Stomach (tissue), 9 donors: ENCODE data around the gene GRAMD2A. TPM values are rescaled to one million over a fixed set of nuclear protein-coding genes. Genes with fewer than 3 reads are reported as not detected.

Experiments
- DNase-seq, 2 donors: peaks; one replicate each; pipeline versions ENCODE4 v3.0.0 to v3.0.0-alpha.2; 2013 to 2019
- H3K27ac ChIP-seq, 5 donors: fragments of 200-600 bp in 4 of 5; sonication (generic) in 4 of 5; one replicate each; pipeline ENCODE4 v1.5.1; 2013 to 2019; ENCODE audit warnings: mild to moderate bottlenecking in 1 of 5, moderate library complexity in 1 of 5
- H3K27me3 ChIP-seq, 3 donors: fragments of 200-600 bp; sonication (generic); one replicate each; pipeline ENCODE4 v1.5.1; 2017 to 2019; ENCODE audit warnings: mixed run types in 1 of 3
- H3K36me3 ChIP-seq, 4 donors: fragments of 200-600 bp; sonication (generic); 1 replicate in 3 of 4; 2 replicates in 1 of 4; pipeline ENCODE4 v1.5.1; 2016 to 2019
- H3K4me1 ChIP-seq, 4 donors: fragments of 200-600 bp; sonication (generic); one replicate each; pipeline ENCODE4 v1.5.1; 2016 to 2019
- H3K4me3 ChIP-seq, 4 donors: fragments of 200-600 bp; sonication (generic) in 3 of 4; one replicate each; pipeline ENCODE4 v1.5.1; 2016 to 2019; ENCODE audit warnings: mild to moderate bottlenecking in 1 of 4
- H3K9me3 ChIP-seq, 4 donors: fragments of 200-600 bp; sonication (generic); one replicate each; pipeline ENCODE4 v1.5.1; 2016 to 2019
- EP300 ChIP-seq: sonication (generic); formaldehyde crosslinking; IDR thresholded peaks from one replicate; pipeline ENCODE4 v1.6.1; 2017; ENCODE audit warnings: antibody characterized with exemption
- POLR2A ChIP-seq, 4 donors: fragments of 450-650 bp; IDR thresholded peaks; one replicate each; pipeline ENCODE4 v1.6.1; 2016; ENCODE audit warnings: antibody characterized with exemption in 4 of 4, control low read depth in 2 of 4, mild to moderate bottlenecking in 1 of 4, moderate library complexity in 1 of 4
- POLR2AphosphoS5 ChIP-seq, 3 donors: sonication (generic); formaldehyde crosslinking; IDR thresholded peaks; one replicate each; pipeline ENCODE4 v1.6.1; 2016; ENCODE audit warnings: antibody characterized with exemption in 3 of 3
- WGBS, 5 donors: extraction: QIAGEN DNeasy Blood & Tissue Kit in 3 of 5; methylation state at CpG; one replicate each; pipeline versions ENCODE4 v1.1.5 to v1.1.7; 2013 to 2018; 5-methylcytosine and 5-hydroxymethylcytosine counted together
- intact Hi-C: fragments of 100-400 bp; cut with DNase I; formaldehyde crosslinking; loops from one replicate; pipeline ENCODE4 v1.15.1; 2023; ENCODE audit warnings: low total_unique reads
- polyA plus RNA-seq, 3 donors: library from polyadenylated mRNA; stranded (reverse); fragments of 200-250 nt; gene quantifications; one replicate each; pipeline ENCODE4 v1.2.3, GENCODE V29; 2013
- total RNA-seq, 5 donors: library from RNA; depleted of rRNA; stranded (reverse); fragments of >200 nt; gene quantifications; one replicate each; pipeline versions ENCODE4 v1.1.0 to v1.2.3, GENCODE V29; 2014 to 2016
- TF ChIP-seq, protein P1 (sequence below), 7 experiments: fragments of 450-650 bp in 4 of 7; fragments of 200-600 bp in 3 of 7; sonication (generic) in 3 of 7; IDR thresholded peaks; one replicate each; pipeline ENCODE4 v1.5.1; 2016 to 2019; ENCODE audit warnings: antibody characterized with exemption in 7 of 7, control low read depth in 2 of 7, mild to moderate bottlenecking in 1 of 7
- donor health status: healthy with polysubstance abuse.
- donor health status: Bipolar disorder and iron deficiency.
- donor health status: healthy.

GRAMD2A gene
- total and polyA plus RNA-seq, 8 donors = 0.29 to 0.92 (median 0.59) TPM; not detected in 4

GRCh38 chr15:72197041-72197459 is 537 bp downstream of the GRAMD2A start:
- Histone ChIP-seq H3K9me3 (no peaks in the 10 kb centered on the region), H3K27ac (peak overlapping the region in 1 of 5 donors; percentile 21), H3K4me3 (peak overlapping the region; percentile 52 to 59 (median 58)), H3K36me3 (peaks cover 25 to 38% (median 37%) of the 10 kb centered on the region in 4 donors), H3K27me3 (peaks cover 0 to 14% (median 10%) of the 10 kb centered on the region in 3 donors), H3K4me1 (peaks cover 6 to 42% (median 12%) of the 10 kb centered on the region in 4 donors)
- 11 to 20% (median 15%) methylated on average over 18 to 35 of the region's 35 CpGs for WGBS, 5 donors
- intact Hi-C loops = no loop called here
- TF ChIP-seq, protein P1, sequence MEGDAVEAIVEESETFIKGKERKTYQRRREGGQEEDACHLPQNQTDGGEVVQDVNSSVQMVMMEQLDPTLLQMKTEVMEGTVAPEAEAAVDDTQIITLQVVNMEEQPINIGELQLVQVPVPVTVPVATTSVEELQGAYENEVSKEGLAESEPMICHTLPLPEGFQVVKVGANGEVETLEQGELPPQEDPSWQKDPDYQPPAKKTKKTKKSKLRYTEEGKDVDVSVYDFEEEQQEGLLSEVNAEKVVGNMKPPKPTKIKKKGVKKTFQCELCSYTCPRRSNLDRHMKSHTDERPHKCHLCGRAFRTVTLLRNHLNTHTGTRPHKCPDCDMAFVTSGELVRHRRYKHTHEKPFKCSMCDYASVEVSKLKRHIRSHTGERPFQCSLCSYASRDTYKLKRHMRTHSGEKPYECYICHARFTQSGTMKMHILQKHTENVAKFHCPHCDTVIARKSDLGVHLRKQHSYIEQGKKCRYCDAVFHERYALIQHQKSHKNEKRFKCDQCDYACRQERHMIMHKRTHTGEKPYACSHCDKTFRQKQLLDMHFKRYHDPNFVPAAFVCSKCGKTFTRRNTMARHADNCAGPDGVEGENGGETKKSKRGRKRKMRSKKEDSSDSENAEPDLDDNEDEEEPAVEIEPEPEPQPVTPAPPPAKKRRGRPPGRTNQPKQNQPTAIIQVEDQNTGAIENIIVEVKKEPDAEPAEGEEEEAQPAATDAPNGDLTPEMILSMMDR (IDR thresholded peaks at IDR 0.05) = no peak
- TF ChIP-seq EP300 (no peak), POLR2AphosphoS5 (IDR thresholded peaks at IDR 0.05) (no peak), POLR2A (IDR thresholded peaks at IDR 0.05) (no peak)
- DNase-seq = no peak

DNA sequence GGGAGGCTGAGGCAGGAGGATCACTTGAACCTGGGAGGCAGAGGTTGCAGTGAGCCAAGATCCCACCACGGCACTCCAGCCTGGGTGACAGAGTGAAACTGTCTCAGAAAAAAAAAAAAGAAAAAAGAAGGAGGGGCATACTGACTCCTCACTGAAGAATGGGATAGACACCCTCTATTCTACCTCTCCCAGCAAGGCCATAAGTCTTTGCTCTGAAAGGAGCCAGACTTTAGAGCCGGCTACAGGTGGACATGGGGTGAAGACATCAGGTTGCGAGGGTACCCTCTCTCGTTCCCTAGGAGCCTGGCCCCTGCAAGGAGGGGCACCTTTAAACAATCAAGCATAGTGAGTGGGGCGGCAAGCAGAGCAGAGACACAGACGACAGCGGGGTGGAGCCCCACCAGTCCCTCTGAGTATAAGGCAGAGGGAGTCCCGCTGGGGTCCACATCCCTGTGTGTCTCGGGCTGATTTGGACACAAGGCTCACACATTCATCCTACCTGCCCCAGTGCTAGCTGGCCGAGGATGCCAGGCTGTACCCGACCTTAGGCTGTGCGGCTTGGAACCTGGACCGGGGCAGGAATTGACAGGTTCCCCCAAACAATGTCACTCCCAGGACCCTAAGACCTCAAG is 1.1 kb downstream of the GRAMD2A start:
- H3K36me3 ChIP-seq = peaks cover 20 to 33% (median 32%) of the 10 kb centered on the region in 4 donors
- 73 to 88% (median 85%) methylated on average over 13 of the region's 13 CpGs for WGBS, 5 donors
- H3K4me3 ChIP-seq = peak overlapping the region in 3 of 4 donors; percentile 52 to 59 (median 59)
- intact Hi-C loops = no loop called here
- H3K9me3 ChIP-seq = no peaks in the 10 kb centered on the region
- peaks cover 6 to 39% (median 12%) of the 10 kb centered on the region in 4 donors for H3K4me1 ChIP-seq
- no peak for DNase-seq
- TF ChIP-seq, protein P1 (IDR thresholded peaks at IDR 0.05) = no peak
- TF ChIP-seq POLR2AphosphoS5 (IDR thresholded peaks at IDR 0.05) (no peak), POLR2A (IDR thresholded peaks at IDR 0.05) (no peak), EP300 (no peak)
- no peak overlapping the region for H3K27ac ChIP-seq
- H3K27me3 ChIP-seq = peaks cover 0 to 14% (median 10%) of the 10 kb centered on the region in 3 donors

GRCh38 chr15:72195101-72195511 is 2.5 kb downstream of the GRAMD2A start:
- 27 to 52% (median 47%) methylated on average over 5 to 6 of the region's 6 CpGs for WGBS, 5 donors
- Histone ChIP-seq H3K27me3 (peaks cover 0 to 21% (median 10%) of the 10 kb centered on the region in 3 donors), H3K4me1 (peaks cover 6 to 36% (median 12%) of the 10 kb centered on the region in 4 donors), H3K27ac (peak overlapping the region in 1 of 5 donors; percentile 1), H3K36me3 (peaks cover 12 to 19% (median 18%) of the 10 kb centered on the region in 4 donors), H3K4me3 (no peak overlapping the region), H3K9me3 (no peaks in the 10 kb centered on the region)
- TF ChIP-seq POLR2AphosphoS5 (IDR thresholded peaks at IDR 0.05) (peak in 1 of 3 donors; percentile 7), POLR2A (IDR thresholded peaks at IDR 0.05) (no peak)
- peak in 1 of 2 donors; percentile 41 for DNase-seq
- intact Hi-C loops = no loop called here

DNA sequence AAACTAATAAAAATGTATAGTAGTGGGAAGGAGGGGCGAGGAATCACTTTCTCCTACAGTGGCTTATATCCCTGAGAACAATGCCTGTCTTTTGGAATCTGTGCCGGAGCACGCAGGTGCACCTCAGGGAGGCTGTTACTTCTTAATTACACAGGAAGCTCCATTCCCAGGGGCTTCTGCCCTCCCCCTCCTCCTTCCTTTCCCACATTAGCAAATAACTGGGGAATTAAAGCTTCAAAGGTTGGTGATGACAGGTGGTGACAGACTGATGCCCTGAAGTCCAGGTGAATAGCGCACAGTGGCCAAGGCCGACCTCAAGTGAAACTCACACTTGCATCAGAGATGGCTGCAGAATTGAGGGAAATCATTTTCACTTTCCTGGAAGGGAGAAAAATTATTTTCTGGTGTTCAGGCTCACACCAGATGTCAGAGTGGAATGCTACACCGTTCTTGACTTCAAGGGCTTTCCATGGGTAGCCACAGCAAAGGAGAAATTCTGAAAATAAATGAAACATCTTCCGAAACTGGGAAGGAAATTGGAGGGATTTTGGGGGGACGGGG is 3.7 kb downstream of the GRAMD2A start:
- no peak for TF ChIP-seq POLR2AphosphoS5 (IDR thresholded peaks at IDR 0.05)
- no peak for TF ChIP-seq POLR2A (IDR thresholded peaks at IDR 0.05)
- TF ChIP-seq EP300 = no peak
- TF ChIP-seq, protein P1 (IDR thresholded peaks at IDR 0.05) = no peak
- no peak for DNase-seq
- H3K27ac ChIP-seq = no peak overlapping the region
- H3K4me1 ChIP-seq = peaks cover 6 to 30% (median 12%) of the 10 kb centered on the region in 4 donors
- H3K27me3 ChIP-seq = peaks cover 0 to 21% (median 10%) of the 10 kb centered on the region in 3 donors
- 82 to 91% (median 90%) methylated on average over 8 of the region's 8 CpGs for WGBS, 5 donors
- H3K4me3 ChIP-seq = no peak overlapping the region
- intact Hi-C loops = no loop called here
- H3K9me3 ChIP-seq = no peaks in the 10 kb centered on the region
- H3K36me3 ChIP-seq = peaks cover 6 to 7% (median 6%) of the 10 kb centered on the region in 4 donors
